ENCODE measurements around the gene EMSY. TPM values are rescaled to one million over a fixed set of nuclear protein-coding genes. Genes with fewer than 3 reads are reported as not detected.

EMSY gene
- total and polyA plus RNA-seq, 2 of the 8 experiments (the other 6 are each of a cell fraction or from before 2014, with no cell fraction given) = 29.6 to 34.6 TPM

- TF ChIP-seq, protein P1, sequence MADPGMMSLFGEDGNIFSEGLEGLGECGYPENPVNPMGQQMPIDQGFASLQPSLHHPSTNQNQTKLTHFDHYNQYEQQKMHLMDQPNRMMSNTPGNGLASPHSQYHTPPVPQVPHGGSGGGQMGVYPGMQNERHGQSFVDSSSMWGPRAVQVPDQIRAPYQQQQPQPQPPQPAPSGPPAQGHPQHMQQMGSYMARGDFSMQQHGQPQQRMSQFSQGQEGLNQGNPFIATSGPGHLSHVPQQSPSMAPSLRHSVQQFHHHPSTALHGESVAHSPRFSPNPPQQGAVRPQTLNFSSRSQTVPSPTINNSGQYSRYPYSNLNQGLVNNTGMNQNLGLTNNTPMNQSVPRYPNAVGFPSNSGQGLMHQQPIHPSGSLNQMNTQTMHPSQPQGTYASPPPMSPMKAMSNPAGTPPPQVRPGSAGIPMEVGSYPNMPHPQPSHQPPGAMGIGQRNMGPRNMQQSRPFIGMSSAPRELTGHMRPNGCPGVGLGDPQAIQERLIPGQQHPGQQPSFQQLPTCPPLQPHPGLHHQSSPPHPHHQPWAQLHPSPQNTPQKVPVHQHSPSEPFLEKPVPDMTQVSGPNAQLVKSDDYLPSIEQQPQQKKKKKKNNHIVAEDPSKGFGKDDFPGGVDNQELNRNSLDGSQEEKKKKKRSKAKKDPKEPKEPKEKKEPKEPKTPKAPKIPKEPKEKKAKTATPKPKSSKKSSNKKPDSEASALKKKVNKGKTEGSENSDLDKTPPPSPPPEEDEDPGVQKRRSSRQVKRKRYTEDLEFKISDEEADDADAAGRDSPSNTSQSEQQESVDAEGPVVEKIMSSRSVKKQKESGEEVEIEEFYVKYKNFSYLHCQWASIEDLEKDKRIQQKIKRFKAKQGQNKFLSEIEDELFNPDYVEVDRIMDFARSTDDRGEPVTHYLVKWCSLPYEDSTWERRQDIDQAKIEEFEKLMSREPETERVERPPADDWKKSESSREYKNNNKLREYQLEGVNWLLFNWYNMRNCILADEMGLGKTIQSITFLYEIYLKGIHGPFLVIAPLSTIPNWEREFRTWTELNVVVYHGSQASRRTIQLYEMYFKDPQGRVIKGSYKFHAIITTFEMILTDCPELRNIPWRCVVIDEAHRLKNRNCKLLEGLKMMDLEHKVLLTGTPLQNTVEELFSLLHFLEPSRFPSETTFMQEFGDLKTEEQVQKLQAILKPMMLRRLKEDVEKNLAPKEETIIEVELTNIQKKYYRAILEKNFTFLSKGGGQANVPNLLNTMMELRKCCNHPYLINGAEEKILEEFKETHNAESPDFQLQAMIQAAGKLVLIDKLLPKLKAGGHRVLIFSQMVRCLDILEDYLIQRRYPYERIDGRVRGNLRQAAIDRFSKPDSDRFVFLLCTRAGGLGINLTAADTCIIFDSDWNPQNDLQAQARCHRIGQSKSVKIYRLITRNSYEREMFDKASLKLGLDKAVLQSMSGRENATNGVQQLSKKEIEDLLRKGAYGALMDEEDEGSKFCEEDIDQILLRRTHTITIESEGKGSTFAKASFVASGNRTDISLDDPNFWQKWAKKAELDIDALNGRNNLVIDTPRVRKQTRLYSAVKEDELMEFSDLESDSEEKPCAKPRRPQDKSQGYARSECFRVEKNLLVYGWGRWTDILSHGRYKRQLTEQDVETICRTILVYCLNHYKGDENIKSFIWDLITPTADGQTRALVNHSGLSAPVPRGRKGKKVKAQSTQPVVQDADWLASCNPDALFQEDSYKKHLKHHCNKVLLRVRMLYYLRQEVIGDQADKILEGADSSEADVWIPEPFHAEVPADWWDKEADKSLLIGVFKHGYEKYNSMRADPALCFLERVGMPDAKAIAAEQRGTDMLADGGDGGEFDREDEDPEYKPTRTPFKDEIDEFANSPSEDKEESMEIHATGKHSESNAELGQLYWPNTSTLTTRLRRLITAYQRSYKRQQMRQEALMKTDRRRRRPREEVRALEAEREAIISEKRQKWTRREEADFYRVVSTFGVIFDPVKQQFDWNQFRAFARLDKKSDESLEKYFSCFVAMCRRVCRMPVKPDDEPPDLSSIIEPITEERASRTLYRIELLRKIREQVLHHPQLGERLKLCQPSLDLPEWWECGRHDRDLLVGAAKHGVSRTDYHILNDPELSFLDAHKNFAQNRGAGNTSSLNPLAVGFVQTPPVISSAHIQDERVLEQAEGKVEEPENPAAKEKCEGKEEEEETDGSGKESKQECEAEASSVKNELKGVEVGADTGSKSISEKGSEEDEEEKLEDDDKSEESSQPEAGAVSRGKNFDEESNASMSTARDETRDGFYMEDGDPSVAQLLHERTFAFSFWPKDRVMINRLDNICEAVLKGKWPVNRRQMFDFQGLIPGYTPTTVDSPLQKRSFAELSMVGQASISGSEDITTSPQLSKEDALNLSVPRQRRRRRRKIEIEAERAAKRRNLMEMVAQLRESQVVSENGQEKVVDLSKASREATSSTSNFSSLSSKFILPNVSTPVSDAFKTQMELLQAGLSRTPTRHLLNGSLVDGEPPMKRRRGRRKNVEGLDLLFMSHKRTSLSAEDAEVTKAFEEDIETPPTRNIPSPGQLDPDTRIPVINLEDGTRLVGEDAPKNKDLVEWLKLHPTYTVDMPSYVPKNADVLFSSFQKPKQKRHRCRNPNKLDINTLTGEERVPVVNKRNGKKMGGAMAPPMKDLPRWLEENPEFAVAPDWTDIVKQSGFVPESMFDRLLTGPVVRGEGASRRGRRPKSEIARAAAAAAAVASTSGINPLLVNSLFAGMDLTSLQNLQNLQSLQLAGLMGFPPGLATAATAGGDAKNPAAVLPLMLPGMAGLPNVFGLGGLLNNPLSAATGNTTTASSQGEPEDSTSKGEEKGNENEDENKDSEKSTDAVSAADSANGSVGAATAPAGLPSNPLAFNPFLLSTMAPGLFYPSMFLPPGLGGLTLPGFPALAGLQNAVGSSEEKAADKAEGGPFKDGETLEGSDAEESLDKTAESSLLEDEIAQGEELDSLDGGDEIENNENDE (IDR thresholded peaks at IDR 0.05; ENCODE audit: insufficient replicate concordance, low read length) = no peak
- no peak for TF ChIP-seq POU5F1 (IDR thresholded peaks at IDR 0.05; ENCODE audit: low read depth, low read length)
- no peak for TF ChIP-seq SIRT6 (IDR thresholded peaks at IDR 0.05; ENCODE audit: low read length)
- TF ChIP-seq ZNF274 (IDR thresholded peaks at IDR 0.05; ENCODE audit: borderline replicate concordance, extremely low read depth, low read length) = no peak
- TF ChIP-seq SUZ12 (IDR thresholded peaks at IDR 0.05; ENCODE audit: low read length) = no peak
These were observed 82.1 kb downstream of the EMSY start (continued) for GRCh38 chr11:76526878-76527277.
